Measurements from ENCODE around the gene RPS6KB2.

The RPS6KB2 gene

DNA sequence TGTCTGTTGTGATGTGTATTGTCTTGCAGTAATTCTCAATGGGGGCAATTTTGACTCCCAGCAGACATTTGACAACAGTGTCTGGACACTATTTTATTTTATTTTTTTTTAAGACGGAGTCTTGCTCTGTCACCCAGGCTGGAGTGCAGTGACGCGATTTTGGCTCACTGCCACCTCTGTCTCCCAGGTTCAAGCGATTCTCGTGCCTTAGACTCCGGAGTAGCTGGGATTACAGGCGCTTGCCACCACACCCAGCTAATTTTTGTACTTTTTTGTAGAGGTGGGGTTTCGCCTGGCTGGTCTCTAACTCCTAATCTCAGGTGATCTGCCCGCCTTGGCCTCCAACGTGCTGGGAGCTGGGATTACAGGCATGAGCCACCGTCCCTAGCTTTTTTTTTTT lies 1.4 kb downstream of the RPS6KB2 start:
- DNase-seq (ENCODE audit: low read depth in 3 of 3) = no peak

DNA sequence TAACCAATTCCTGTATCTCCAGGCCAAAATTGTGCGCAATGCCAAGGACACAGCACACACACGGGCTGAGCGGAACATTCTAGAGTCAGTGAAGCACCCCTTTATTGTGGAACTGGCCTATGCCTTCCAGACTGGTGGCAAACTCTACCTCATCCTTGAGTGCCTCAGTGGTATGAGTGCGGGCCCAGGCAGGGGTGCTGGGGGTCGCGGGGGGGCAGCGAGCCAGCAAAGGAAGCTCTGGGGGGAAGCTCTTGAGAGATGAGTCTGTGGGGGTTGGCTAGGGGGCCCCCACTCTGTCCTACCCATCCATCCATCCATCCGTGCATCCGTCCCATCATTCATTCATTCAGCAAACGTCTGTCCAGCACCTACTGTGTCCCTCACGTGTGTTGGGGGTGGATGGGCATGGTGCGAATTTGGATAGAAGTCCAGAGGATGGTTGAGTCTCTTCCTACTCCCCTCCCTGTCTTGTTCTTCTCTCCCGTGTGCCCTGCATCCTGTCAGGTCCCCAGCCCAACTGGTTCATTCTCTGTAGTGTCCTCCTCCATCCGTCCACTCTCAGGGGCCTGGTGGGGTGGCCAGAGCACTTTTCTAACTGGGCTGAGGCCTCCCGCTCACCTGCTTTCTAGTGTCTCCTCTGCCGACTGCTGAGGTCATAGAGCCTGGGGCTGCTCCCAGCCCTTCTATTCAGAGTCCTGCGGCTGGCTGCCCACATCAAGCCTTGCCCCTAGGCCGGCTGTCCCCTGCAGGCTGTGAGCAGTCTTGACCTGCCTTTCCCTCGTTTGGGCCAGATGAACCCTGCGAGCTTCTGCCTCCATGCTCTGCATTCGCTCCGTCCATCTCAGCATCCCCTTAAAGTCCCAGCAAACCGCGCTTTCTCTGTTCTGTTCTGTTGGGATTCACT lies 3.3 kb downstream of the RPS6KB2 start:
- no peak for DNase-seq (ENCODE audit: low read depth in 3 of 3)

DNA sequence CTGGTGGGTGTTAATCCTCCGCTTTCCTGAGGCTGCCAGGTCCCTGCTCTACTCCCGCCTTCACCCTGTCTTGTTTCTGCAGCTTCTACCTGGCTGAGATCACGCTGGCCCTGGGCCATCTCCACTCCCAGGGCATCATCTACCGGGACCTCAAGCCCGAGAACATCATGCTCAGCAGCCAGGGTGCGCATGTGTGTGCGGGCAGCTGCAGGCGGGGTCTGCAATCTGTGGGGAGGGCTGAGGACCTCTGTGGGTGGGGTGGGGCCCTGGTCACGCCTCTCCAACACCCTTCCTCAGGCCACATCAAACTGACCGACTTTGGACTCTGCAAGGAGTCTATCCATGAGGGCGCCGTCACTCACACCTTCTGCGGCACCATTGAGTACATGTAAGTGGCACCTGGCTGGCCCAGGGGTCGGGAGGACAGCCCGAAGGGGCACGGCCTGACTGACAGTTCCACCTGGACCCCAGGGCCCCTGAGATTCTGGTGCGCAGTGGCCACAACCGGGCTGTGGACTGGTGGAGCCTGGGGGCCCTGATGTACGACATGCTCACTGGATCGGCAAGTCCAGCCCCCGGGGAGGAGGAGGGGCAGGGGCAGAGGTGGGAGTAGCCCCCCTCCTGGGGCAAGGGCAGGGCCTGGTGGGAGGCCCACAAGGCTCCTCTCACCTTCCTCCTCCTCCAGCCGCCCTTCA lies 4.5 kb downstream of the RPS6KB2 start:
- DNase-seq (ENCODE audit: low read depth in 3 of 3) = no peak

DNA sequence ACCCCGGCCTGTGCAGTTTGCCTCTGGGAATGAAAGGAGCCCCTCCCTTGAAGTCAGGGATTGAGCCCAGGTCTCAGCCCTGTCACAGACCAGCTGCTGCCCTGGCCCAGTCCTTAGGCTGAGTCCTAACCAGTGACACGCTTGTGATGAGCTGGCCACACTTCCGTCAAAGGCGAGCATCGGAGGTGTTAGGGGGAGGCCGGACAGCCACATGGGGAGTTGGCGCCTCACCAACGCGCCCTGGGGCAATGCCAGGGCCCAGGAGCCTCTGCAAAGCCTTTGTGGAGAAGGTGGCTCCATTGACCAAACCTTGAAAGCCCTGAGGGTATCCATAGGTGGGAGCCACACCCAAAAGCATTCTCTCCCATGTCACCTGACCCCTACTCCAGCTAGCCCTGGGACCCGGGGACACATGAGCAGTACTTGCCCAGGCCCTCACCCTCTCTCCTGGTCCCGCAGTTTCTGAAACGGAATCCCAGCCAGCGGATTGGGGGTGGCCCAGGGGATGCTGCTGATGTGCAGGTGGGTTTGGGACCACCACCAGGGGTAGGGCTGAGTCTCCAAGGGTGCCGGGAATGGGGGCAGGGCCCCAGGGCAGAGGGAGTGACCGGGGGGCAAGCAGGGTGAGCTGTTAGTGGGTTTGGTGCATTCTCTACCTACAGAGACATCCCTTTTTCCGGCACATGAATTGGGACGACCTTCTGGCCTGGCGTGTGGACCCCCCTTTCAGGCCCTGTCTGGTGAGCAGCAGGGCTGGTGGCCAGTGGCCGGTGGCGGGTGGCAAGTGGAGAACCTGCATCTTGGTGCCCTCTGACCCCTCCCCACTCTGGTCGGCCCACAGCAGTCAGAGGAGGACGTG lies 5.5 kb downstream of the RPS6KB2 start:
- DNase-seq (ENCODE audit: low read depth in 3 of 3) = no peak

DNA sequence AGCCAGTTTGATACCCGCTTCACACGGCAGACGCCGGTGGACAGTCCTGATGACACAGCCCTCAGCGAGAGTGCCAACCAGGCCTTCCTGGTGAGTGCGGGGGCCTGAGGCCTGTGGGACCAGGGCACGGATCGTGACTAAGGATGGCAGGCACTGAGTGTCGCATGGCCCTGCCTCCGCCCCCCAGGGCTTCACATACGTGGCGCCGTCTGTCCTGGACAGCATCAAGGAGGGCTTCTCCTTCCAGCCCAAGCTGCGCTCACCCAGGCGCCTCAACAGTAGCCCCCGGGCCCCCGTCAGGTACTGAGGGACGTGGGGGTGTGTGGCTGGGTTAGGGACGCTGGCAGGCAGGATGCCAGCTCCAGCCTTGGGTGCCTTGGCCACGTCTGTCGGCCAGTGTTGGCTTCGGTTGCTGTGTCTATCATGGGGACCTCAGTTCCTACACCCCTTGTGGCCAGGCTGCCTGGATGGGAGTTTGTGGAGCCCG lies 6.1 kb downstream of the RPS6KB2 start:
- DNase-seq (ENCODE audit: low read depth in 3 of 3) = no peak

DNA sequence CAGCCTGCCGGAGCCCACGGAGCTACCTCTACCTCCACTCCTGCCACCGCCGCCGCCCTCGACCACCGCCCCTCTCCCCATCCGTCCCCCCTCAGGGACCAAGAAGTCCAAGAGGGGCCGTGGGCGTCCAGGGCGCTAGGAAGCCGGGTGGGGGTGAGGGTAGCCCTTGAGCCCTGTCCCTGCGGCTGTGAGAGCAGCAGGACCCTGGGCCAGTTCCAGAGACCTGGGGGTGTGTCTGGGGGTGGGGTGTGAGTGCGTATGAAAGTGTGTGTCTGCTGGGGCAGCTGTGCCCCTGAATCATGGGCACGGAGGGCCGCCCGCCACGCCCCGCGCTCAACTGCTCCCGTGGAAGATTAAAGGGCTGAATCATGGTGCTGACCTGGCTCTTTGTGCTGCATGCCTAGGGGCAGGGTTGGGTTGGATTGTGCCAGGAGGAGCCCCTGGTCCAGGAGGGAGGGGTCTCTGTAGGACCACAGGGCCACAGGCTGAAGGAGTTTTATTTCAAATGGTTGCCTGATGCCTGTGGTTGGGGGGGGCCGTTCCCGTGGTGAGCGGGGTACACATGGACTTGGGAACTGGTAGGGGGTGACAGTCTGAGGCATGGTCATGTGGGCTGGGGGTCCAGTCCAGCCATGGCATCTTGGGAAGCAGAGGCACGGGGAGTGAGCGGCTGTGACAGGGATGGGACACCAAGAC lies 6.9 kb downstream of the RPS6KB2 start:
- DNase-seq (ENCODE audit: low read depth in 3 of 3) = no peak

DNA sequence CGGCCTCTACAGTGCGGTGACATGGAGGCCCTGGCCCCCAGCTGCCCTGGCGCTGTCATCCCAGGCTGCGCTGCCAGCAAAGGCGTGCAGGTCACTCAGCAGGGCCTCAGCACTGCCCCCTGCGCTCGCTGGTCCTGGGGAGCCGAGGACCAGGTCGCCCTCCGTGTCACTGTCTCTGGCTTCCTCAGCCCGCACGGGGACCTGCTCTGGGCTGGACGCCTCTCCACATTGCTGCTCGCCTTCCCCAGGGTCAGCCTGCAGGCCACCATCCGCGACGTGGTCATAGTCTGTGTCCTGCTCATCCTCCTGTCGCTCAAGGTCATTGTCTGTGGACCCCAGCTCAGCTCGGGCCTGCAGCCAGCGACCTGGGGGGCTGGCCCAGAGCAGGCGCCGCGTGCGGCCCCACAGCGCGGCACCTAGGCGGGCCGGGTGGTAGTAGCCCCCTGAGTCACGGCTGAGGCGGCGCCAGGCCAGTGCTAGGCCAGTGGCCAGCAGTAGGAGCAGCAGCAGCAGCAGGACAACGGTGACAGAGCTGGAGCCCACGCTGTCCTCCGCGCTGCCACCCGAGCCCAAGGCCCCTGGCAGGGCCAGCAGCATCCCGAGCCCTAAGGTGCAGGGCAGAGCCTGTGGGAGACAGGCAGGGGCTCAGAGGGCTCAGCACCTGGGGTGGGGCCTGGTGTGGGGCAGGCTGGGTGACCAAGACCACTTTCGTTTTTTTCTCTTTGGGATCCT lies 7.6 kb downstream of the RPS6KB2 start:
- DNase-seq (ENCODE audit: low read depth in 3 of 3) = no peak

DNA sequence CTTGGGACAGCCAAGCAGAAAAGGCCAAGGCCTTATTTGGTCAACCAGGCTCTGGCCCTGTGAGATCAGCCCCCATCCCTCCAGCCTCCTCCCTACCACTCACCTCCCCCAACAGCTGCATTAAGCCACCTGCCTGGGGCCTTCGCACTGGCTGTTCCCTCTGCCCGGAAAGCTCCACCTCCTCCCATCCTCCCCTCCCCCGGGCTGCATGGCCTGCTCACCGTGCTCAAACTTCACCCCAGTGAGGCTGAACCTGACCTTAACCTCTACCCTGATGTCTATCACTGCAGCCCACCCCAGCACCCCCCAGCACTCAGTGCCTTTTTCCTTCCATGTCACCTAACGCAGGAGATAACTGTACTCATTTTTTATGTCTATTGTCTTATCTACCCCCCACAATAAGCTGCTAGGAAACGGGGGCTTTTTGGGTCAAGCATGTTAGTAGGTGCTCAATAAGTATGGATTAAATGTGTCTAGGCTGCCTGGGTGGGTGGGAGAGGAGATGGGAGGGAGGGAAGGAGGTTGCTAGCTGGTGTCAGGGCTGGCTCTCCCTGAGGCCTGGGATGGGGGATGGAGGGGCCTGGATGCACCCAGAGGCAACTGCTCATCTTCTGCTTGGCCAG lies 8.3 kb downstream of the RPS6KB2 start:
- peak; percentile 64 to 80 (median 67) for DNase-seq (ENCODE audit: low read depth in 3 of 3)

DNA sequence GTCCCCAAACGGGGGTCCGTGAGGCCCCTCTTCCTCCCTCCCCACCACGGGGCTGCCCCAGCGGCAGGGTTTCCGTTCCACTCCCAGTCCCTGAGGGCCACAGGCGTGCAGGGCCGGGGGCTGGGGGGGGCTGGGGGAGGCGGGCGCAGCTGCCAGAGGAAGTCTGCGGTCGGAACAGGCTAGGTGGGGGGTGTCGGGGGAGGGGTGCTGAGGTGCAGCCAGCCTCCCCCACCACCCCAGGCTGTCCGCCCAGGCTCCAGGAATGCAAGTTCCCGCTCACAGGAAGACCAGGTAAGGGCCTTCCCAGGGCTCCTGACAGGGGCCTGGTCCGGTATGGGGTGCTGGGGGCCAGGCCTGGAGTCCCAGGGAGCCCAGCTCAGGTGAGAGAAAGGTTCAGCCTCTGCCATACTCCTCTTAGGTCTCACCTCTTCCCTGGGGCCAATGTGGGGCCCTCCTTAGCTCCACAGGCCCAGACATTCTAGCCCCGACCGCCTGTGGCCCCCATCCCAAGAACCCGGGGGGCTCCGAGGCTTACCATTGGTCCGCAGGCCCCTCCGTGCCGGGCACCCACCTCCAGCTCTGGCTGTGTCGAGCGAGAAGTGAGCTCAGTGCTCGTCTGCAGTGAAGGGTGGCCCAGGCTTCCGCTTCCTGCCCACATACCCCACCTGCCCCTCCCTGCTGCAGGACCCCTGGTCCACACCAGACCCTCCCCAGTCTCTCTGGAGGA lies 9.0 kb downstream of the RPS6KB2 start, which contains the start of gene PTPRCAP:
PTPRCAP (minus strand) TSS at position 601 of the 727 bp plus-strand sequence; CDS start at position 538, 63 bp downstream.
- peak in 1 of 3 donors; percentile 40 for DNase-seq (ENCODE audit: low read depth in 3 of 3)

DNA sequence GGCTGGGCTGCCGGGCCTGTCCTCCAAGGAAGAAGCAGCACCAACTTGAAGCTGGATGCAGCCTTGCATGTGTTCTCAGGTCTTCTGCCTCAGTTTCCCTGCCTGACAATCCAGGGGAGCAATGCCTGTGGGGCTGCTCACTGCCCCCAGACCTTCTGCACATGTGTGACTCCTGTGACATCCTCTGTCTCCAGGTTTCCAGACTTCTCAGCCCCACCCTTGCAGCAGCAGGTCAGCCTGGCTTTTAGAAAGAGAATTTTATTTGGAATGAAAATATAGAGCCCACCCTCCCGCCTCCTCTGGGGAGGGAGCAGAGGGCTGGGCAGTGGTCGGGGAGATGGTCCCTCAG lies 9.5 kb downstream of the RPS6KB2 start:
- DNase-seq (ENCODE audit: low read depth in 3 of 3) = no peak

DNA sequence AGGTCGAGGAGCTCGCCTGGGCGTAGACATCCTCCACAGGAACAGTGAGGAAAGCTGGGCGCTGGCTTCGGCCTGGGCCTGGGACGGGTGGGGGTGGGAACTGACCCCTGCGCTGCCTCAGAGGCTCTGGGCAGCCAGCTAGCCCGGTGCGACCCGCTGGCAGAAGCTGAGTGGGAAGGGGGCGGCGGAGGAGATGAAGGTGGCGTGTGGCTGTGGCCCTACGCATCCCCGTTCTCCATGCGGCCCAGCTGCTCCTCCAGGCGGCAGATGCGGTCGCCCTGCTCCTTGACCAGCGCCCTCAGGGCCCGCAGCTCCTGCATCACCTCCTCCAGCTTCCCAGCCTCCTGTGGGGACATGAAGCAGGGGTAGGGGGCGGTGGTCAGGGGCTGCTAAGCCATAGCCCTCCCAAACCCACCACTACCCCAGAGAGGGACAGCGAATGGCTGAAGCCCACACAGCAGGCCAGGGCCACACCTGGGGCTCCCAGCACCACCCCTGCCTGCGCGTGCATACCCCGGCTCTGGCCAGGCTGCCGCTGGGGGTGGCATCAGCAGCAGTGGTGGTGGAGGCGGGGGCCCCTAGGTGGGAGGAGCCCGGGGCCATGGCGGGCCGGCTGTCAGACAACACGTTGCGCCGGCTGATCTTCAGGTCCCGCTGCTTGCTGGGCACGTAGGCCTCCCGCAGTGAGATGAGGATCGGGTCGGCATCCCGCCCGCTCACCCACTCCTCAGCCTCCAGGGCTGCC lies 10.0 kb downstream of the RPS6KB2 start:
- peak; percentile 64 to 87 (median 80) for DNase-seq (ENCODE audit: low read depth in 3 of 3)

DNA sequence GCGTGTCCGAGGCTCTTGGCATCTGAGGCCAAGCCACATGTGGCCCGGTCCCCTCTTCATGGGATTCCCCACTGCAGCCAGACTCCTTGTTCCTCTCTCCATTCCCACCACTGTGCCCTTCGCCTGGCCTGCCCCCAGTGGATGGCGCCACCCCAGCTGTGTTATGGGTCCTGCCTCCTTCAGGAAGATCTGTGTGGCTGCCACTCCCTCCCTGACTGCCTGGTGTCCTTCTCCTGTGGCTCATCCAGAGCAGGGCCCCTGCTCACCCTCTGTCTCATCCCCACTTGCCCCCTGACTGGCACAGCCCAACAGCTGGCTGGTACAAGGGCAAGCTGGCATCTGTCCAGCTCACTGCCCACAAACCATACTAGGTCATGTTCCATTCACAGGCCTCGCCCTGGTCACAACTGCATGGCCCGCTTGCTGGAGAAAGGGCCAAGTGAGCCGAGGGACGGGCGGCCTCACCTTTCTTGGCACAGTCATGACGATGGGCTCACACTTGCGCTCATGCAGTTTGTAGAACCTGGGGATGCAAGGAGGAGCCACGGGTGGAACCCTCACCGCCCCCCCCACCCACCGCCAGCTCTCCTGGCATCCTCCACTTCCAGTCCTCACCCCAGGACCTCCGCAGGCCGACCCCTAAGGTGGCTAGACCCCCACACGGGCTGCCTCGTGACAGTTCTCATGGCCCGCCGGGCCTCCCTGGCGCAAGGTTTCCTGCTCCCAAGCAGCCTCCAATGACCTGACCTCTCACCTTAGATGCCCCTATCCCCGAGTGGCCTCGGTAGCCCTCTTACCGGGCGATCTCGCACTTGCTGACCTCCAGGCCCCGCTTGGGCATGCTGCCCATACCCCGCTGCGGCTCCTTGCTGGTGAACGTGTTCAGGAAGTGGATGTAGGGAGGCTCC lies 11.3 kb downstream of the RPS6KB2 start:
- no peak for DNase-seq (ENCODE audit: low read depth in 3 of 3)

DNA sequence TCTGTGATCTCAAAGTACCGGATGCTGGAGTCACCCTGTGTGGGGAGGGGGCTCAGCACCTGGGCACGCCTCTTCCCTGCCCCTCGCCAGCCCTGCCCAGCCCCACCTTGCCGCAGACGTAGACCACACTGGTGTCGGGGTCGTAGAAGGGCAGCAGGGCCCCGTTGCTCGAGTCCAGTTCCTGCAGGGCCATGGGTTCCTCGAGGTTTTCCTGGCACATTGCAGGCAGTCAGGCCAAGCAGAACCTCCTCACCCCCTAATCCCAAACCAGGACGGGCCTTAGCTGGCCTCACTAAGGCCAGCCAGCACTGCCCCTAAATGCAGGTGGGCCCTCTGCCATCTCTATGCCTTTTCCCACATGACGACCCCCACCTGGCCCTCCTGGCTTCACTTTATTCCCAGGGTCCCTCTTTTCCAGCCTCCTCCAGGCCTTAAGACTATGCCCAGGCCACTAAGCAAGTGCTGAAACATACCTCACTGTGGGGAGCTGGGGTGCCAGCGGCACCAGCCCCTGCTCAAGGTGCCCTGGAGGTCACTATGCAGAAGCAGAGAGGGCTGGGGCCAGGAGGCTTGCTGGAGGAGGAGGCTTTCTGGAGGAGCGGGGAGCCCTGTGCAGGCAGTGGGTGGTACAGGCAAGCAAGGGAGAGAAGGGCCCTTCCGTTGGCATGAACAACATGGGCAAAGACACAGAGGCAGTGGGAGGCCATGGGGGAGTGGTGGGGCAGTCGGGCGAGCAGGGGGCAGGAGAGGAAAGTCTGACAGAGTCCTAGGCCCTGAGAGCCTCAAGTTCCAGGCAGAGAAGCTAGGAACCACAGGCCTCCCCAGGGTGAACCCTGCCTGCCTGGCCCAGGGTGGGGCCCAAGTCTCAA lies 12.2 kb downstream of the RPS6KB2 start:
- DNase-seq (ENCODE audit: low read depth in 3 of 3) = no peak

DNA sequence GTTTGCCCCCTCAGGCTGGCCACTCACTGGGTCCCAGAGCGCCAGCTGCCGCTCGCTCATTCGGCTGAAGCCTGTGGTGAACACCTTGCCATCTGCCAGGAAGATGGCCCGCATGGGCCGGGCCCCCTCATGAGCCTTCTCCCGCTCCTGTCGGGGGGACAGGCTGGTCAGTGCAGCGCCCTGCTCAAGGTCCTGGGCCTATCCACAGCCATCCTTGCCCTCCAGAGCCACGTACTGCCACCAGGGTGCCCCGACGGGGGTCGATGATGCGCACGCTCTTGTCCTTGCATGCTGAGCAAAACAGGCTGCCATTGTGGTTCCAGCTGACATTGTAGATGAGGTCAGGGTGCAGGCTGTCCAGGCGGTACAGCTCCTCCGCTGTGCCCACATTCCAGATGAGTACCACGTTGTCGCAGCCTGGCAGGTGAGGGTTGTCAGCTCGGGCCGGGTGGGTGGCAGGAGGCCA lies 12.8 kb downstream of the RPS6KB2 start:
- DNase-seq (ENCODE audit: low read depth in 3 of 3) = no peak

DNA sequence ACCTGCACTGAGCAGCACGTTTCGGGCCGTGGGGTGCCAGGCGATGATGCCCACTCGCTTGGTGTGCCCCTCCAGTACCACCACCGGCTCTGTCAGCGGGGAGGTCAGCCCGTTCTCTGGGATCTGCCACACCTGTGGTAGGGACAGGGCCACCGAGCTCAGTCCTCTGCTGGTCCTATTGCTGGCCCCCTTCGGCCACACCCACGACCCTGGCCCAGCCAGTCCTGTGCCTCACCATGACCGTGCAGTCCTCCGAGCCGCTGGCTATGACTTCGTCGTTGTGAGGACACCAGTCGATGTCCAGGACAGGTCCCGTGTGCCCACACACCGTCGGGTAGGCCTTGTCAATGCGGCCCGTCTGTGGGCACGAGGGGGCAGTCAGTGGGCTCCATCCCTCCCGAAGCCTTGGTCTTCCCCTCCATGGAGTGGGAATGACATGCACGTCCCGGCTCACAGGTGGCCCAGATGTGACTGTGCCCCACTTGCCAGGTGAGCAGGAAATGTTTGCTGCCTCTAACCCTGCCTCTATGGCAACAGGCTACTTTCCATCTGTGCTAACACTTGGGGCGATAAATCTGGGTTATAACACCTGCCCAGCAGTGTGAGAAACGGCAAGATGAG lies 13.5 kb downstream of the RPS6KB2 start:
- DNase-seq (ENCODE audit: low read depth in 3 of 3) = no peak
